ENCODE data around the gene SLC7A1.

The SLC7A1 gene

DNA sequence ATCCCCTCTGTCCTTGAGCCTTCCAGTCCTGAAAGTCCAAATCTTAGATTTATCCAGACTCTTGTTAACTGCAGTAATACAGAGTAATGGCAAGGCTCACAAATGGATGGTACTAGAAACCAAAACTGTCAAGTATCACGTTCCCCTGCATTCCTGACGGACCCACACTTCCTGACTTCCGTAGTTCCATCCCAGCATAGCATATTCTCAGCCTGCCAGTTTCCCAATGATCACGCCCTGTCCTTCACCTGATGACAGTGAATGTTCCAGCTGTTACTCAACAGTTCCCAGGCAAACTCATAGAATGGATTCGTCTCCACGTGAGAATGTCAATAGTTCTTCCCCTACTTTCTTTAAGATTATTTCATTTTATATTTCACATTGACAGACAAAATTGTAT lies 33.6 kb downstream of the SLC7A1 start:
- DNase-seq (ENCODE audit: low read depth in 3 of 3), result no peak

DNA sequence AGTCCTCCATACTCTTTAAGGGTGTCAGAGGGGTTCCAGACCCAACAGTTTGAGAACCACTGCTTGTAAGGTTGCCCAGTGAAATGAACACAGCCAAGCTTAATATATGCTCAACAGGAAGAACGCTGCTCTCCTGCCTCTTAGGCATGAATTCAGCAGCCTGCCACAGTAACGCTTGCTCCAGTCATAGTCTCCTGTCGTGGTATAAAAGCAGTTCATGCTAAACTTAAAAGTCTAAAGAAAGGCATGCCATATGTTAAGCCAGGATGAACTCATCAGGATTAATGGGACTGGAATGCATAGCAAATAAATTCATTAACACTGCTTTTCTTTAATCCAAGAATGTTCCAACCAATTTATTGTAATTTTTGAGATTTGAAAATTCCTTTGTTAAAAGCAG lies 38.7 kb downstream of the SLC7A1 start:
- DNase-seq (ENCODE audit: low read depth in 3 of 3), result no peak

DNA sequence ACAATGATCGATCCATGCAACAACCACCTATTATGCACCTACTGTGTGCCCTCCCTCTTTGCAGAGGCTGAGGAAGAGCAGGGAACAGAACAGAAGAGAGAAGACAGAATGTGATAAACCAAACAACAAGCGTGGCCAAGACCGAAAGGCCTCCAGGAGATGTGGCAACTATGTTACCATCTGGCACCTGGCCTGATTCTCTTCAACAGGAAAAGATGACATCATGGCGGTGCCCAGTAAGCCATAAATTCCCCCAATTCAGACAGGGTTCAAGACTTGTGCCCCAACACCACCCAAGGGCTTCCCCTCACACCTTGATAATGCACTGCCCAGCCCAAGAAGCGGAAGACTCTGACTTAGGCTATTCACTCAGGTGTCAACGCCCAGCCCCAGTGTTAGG lies 44.3 kb downstream of the SLC7A1 start:
- DNase-seq (ENCODE audit: low read depth in 3 of 3), result no peak

DNA sequence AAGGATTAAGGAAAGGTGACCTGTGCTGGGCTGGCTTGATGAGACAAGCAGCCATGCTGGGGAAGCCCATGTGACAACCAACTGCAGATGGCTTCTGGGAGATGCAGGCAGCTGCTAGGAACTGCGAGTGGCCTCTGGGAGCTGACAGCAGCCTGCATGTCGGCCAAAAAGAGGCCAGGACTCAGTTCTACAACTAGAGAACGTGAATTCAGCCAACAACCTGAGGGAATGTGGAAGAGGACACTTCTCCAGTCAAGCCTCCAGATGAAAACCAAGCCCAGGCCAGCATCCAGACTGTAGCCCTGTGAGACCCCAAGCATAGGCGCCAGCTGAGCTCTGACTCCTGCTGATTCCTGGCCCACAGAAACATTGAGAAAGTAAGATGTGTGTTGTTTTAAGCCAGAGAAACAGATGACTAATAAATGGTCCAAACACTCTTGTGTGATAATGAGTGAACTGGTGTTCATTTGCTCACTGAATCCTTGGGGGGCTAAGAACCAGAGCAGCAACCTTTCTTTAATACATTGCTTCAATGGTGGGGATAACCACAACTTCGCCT lies 45.0 kb downstream of the SLC7A1 start:
- no peak for DNase-seq (ENCODE audit: low read depth in 3 of 3)

DNA sequence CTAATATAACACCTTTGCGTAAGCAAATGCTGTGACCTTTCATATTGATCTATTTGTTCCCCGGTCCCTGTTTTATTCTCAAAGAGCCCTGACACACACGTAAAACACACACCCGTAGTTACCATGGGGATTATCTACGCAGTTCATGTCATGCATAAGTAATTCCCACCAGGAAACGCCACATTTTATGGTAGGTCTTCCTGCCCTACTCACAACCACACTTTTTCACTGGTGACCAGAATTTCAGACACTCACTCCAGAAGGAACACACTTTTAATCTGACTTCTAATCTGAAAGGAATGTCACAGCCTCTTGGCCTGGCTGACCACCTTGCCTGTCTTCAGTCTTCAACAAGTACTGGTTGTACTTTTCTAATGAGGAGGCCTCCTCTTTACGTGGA lies 46.8 kb downstream of the SLC7A1 start:
- DNase-seq (ENCODE audit: low read depth in 3 of 3), result no peak

DNA sequence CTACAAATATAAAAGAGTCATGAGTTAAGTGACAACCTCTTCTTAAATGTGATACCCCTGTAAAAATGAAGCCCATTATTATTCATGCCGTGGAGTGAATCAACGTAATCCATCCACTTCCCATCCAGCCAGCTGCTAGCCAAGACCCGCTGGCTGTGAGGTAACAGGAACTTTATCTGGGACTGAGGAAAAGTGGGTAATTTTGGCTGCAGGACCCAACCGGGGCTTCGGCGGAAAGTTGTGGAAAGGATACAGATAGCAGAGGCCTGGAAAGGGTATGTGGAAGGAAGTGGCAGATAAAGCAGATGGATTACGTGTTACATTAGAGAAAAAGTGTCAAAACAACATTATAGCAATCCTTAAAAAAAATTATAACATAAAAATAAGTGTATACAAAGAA lies 48.3 kb downstream of the SLC7A1 start:
- DNase-seq (ENCODE audit: low read depth in 3 of 3), result no peak

DNA sequence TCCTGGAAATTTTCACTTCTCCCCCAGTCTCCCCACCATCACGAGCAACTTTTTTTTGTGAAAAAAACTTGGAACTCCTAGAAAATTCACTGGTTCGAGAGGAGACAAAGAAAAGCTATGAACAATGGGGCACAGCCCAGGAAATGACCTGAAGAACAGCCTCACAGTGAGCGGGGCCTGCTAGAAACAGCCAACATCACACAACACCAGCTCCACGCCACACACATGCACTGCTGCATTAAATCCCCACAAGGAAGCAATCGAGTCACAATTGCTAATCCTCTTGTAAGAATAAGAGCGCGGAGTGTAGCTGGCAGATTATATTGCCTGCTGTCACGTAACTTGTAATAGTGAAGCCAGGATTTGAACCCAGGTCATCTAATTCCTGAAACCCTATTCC lies 48.8 kb downstream of the SLC7A1 start:
- DNase-seq (ENCODE audit: low read depth in 3 of 3), result no peak

DNA sequence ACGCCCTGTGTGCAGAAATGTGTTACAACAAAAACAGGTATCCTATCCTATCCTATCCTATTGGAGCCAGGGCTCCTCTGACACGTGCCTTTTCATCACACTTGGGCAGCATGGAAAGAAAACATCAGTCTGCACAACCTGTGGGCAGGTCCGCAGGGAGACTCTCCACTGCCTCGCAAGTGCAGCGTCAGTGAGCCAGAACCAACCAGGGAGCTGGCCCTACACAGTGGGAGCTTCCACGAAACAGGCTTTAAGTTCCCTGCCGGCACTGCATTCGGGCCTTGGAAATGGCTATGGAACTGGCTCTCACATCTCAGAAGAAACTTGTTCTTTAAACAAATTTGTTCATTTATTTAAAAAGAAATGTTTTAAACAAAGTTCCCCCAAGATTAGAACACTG lies 49.5 kb downstream of the SLC7A1 start:
- DNase-seq (ENCODE audit: low read depth in 3 of 3), result no peak

DNA sequence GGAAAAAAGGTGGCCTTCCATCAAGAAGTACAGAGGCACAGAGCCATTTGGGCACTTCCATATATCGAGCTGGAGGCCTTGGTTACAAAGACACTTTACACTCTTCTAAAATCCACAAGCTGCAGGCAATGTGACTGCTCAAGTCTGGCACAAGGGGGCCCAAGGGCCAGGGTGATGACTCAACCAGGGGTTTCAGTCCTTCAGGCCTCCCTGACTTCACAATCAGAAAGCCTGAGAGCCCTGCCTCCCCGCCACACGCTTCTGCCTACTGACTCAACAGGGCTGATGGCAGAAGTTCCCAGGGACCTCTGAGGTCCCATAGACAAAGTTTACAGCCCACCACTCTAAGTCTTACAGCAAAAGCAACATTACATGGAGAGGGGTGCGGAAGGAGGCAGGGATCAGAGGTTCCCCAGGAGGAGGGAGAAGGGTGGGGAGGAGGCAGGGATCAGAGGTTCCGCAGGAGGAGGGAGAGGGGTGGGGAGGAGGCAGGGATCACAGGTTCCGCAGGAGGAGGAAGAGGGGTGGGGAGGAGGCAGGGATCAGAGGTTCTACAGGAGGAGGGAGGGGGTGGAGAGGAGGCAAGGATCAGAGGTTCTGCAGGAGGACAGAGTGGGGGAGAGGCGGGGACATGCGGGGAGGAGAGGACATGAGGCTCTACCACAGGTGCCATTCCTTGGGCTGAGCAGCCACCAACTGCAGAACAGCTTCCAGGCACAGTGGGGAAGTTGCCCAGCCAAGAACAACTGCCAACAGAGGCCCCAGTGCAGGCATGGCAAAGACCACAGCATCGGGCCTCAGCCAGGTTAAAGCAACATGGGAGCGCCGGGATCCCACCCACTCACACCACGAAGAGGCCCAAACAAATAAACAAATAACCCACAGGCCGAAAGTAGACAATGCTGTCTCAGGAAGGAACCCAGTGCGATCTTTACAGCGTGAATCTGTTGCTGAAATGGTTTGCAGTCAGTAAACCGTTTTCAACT lies 52.0 kb downstream of the SLC7A1 start:
- peak; percentile 13 to 63 (median 22) for DNase-seq (ENCODE audit: low read depth in 3 of 3)

DNA sequence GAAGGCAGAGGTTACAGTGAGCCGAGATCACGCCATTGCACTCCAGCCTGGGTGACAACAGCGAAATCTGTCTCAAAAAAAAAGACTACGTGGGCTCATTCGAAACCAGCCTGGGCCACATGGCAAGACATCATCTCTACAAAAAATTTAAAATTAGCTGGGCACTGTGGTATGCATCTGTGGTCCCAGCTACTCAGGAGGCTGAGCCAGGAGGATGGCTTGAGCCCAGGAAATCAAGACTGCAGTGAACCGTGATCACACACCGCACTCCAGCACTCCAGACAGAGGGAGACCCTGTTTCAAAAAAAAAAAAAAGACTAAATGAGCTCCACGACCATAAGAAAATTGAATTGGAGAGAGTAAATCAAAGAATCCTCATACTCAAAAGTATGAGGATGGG lies 53.1 kb downstream of the SLC7A1 start:
- DNase-seq (ENCODE audit: low read depth in 3 of 3), result no peak

DNA sequence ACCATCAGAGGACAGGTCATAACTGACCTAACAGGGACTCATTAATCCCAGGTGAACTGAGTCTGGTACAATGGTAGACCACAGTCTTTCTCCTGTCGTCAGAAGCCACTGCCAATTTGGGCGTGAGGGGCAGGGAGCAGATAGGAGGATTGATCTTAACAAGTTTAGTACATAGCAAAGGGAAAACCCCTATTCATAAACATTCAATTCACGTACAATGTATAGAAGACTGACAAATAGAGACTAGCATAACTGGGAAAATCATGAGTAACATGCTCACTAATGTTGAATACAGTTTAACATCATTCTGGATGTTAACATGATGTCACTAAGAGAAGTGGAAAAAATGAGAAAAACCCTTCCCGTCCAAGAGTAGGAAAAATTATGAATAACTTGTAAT lies 54.1 kb downstream of the SLC7A1 start:
- DNase-seq (ENCODE audit: low read depth in 3 of 3), result no peak

DNA sequence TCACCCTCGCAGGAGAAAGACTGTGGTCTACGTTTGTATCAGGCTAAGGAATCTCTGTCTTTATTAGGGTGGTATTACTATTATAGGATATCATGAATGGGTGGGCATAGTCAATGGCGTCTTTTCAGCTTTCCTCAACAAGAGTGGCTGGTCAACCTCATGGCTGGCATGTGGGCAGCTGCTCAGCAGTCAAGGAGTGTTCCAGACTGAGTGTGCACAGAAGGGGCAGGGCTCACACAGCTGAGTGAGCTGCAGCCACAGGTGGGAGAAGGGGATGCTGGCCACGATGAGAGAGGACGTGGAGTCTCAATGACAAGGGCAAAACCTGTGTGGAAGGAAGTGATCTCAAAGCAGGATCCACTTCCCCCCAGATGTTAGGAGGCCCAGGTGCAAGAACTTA lies 54.7 kb downstream of the SLC7A1 start:
- DNase-seq (ENCODE audit: low read depth in 3 of 3), result no peak

DNA sequence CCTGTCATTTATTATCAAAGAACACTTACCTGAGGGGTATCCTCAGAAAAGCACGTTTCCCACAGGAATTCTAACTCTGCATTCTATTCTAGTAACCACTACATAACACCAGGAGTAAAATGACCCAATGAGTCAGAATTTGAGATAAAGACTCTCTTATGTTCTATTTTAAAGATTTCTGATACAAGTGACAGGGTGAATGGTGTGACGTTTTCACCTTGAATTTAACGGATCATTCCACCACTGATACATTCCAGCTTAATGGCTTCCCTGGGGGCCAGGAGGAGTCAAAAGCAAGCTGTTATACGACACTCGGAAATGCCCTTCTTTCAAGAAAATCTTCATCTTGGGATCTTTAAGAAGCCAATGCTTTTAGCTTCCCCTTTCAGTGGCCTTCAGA lies 55.2 kb downstream of the SLC7A1 start:
- no peak for DNase-seq (ENCODE audit: low read depth in 3 of 3)

DNA sequence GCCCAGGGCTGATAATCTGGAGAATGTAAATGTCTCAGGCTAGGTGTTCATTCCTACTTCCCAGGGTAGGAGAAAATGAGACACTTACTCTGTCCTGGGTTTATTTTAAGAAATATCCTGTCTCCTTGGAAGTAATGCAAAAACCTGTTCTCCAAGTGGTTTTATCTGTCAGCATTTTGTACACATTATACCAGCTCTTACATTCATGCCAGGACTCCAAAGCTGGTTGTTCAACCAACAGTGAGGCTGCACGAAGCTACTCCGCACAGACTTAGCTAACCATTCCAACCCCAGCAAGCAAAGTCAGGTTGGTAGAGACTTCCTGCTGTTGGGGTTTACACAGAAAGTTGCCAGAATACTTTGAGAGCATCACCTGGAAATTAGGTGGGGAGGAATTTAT lies 55.6 kb downstream of the SLC7A1 start:
- DNase-seq (ENCODE audit: low read depth in 3 of 3), result no peak

DNA sequence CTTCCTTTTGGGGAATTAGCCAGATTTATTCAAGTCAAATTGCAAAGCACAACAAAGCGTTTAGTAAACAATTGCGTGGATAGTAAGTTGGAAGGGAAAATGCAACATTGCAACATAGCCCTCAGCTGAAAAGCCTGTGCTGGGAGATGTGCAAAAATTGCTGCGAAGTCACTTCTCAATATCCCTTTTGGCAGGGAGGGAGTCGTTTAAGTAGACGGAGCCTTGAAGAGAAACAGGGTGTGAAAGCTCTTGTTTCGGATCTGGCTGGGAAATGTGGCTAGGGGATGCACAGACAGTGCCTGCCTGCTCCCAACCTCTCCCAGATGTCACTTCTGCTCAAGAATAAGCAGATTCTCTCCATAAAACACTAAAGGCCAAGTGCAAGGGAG lies 56.8 kb downstream of the SLC7A1 start:
- DNase-seq (ENCODE audit: low read depth in 3 of 3), result no peak

DNA sequence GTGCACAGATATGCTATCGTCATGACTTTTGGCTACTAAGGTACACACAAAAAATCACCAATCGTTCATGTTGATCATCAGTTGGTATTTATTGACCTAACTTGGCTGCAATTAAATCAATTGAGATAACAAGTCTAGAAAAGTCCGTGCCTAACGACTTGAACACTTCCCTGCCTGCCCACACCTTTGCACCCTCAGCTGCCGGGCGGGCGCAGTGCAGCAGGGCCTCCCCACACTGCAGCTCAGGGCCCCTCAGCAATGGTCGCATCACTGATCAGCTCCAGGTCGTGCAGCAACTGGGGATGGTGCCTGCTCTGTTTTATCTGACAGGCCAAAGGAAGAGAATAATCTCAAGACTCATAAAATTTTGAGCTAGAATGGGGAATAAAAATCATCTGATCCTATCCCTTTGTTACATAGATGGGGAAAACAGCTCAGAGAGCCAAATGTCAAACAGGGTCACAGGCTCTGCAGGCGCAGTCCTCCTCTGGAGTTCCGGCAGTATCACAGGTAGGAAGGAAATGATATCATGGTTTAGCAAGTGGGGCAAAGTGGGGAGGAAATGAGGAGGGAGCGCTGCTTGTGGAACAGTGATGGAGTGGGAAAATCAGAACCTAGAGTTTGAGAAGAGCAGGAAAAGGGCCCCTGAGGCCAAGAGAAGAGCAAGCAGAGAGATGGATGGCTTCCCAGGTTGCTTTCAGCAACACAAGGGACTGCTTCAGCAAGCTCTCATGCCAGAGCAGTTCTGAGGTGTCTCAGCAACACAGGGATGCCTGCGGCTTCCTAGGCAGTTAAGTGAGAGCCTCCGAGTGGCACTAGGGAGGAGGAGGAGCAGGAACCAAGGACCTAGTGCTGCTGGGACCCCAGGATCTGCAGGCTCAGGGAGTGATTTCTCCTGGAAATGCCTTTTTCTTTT lies 57.5 kb downstream of the SLC7A1 start:
- DNase-seq (ENCODE audit: low read depth in 3 of 3), result no peak

DNA sequence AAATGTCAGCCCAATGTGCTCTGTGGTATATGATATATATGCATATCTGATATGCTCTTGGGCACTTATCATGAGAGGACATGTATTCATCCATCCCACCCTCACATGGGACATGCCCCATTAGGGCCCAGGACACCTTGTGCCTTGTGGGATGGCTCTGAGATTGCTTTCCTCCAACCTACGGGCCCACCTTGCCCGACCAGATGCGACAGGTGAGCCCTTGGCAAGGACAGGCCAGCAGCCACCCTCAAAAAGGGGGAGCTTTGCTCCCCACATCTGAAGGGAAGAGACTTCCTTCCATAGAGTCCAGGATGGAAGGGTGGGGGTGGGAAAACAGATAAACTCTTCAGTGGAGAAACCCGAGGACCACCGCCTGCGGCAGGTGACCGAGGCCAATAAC lies 58.6 kb downstream of the SLC7A1 start:
- DNase-seq (ENCODE audit: low read depth in 3 of 3), result no peak

DNA sequence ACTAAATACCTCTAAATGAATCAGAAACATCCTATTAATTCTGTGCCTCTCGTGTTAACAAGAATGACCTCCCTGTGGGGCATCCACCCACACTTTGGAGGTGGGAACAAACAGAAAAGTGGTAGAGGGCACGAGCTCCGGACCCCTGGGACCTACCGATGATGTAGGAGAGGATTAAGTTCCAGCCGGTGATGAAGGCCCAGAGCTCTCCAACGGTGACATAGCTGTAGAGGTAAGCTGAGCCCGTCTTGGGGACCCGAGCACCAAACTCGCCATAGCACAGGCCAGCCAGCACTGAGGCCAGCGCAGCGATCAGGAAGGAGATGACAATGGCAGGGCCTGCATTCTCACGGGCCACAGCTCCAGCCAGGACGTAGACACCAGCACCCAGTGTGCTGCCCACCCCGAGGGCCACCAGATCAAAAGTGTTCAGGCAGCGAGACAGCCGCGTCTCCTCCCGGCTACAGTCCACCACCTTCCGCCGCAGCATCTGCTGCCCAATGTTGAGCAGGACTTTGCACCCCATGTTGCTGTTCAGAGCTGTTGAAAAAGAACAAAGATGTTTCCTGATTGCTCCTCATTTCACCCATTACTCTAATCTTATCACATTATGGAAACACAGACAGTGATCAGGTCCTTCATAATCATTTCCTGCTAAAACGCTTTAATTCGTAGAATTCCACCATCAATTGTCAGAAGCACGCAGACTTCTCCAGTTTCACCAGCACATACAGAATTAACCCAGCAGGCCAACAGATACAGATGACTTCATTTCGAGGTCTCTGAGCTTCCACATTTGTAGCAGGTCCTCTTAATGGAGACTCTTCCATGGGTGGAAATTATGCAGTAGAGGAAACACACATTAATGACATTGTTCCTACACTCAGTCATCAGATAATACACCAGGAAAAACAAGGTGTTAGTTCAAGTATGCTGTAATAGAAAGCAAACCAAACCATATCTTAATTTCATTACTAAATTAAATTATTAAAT lies 59.5 kb downstream of the SLC7A1 start:
- DNase-seq (ENCODE audit: low read depth in 3 of 3), result no peak

DNA sequence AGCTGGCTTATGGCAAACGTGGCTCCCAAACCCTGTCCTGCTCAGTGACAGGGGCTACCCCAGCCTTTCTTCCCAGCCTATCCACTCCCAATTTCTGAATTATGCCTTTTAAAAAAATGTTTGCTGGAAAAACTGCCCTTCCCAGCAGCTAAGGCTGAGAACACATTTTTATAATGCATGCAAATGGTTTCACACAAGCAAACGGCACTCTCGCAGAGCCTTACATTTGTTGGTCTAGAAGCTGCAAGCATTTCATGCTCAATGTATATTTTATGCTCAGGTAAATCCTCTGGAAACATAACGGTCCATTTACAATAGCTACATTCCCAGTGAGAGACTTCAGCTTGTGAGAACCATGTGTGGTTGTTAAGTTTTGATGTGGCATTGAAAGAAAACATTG lies 61.4 kb downstream of the SLC7A1 start:
- DNase-seq (ENCODE audit: low read depth in 3 of 3), result no peak

DNA sequence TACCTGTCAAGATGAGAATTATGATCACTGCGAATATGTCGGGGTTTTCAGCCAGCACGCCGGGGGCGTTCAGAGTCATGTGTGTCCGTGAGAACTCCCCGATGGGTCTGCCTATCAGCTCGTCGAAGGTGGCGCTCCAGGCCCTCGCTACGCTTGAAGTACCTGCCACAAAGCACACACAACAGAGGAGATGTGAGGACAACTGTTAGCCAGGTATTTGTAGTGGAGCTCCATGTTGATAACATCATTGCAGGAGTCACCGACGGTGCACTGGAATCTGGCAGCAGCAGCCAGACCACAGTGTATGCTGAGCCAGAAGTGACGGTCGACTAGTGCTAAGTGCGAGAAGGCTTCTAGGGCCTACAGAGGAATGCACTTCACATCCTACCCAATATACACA lies 62.7 kb downstream of the SLC7A1 start:
- no peak for DNase-seq (ENCODE audit: low read depth in 3 of 3)

DNA sequence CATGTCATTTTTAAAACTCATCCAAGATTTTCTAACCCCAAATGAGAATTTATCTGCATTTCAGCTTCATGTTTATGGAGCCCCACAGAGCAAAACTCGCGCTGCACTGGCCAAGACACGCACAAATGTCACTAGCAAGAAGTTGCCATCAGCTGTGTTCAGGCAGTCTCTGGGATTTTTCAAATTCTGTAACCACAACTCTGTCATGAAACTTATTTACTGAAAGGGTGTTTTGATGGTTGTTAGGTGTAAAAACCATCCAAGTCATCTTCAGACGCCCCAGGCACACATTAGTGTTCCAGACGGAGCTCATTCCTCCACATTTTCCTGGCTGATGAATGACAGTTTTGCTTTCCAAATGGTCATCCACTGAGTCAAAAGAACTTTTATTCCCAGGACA lies 63.4 kb downstream of the SLC7A1 start:
- DNase-seq (ENCODE audit: low read depth in 3 of 3), result no peak
